ENCODE data around the gene ITPRIP. TPM values are rescaled to one million over a fixed set of nuclear protein-coding genes. Genes with fewer than 3 reads are reported as not detected.

Gene ITPRIP
- total RNA-seq, 1 donor from 2014 or later: 15.6 TPM

GRCh38 chr10:104323760-104324201 lies 14.5 kb downstream of the ITPRIP start:
- H3K9me3 Mint-ChIP-seq: no peaks in the 10 kb centered on the region
- DNase-seq (ENCODE audit: low read depth, low spot score): no peak
- TF ChIP-seq CTCF (conservative IDR thresholded peaks at IDR 0.05): no peak
- peaks cover 7% of the 10 kb centered on the region for H3K36me3 Mint-ChIP-seq (ENCODE audit: low read depth)
- H3K4me1 Mint-ChIP-seq: peaks cover 35% of the 10 kb centered on the region
- no peak overlapping the region for H3K4me3 Mint-ChIP-seq
- no peak overlapping the region for H3K27ac Mint-ChIP-seq (ENCODE audit: unreplicated experiment)
- peaks cover 90% of the 10 kb centered on the region for H3K27me3 Mint-ChIP-seq (ENCODE audit: low read depth)

- peaks cover 7% of the 10 kb centered on the region for H3K36me3 Mint-ChIP-seq (ENCODE audit: low read depth)
- peaks cover 90% of the 10 kb centered on the region for H3K27me3 Mint-ChIP-seq (ENCODE audit: low read depth)
- H3K4me3 Mint-ChIP-seq: no peak overlapping the region
- H3K27ac Mint-ChIP-seq (ENCODE audit: unreplicated experiment): peak overlapping the region; percentile 12
- TF ChIP-seq CTCF (conservative IDR thresholded peaks at IDR 0.05): no peak
- peaks cover 28% of the 10 kb centered on the region for H3K4me1 Mint-ChIP-seq
- DNase-seq (ENCODE audit: low read depth, low spot score): no peak
- H3K9me3 Mint-ChIP-seq: no peaks in the 10 kb centered on the region
These were observed 15.2 kb downstream of the ITPRIP start for GRCh38 chr10:104323085-104323484.

GRCh38 chr10:104322416-104322782 lies 15.9 kb downstream of the ITPRIP start:
- no peak overlapping the region for H3K4me3 Mint-ChIP-seq
- TF ChIP-seq CTCF (conservative IDR thresholded peaks at IDR 0.05): no peak
- DNase-seq (ENCODE audit: low read depth, low spot score): no peak
- H3K4me1 Mint-ChIP-seq: peaks cover 25% of the 10 kb centered on the region
- H3K27me3 Mint-ChIP-seq (ENCODE audit: low read depth): peaks cover 90% of the 10 kb centered on the region
- H3K9me3 Mint-ChIP-seq: no peaks in the 10 kb centered on the region
- peaks cover 7% of the 10 kb centered on the region for H3K36me3 Mint-ChIP-seq (ENCODE audit: low read depth)
- peak overlapping the region; percentile 12 for H3K27ac Mint-ChIP-seq (ENCODE audit: unreplicated experiment)

- no peak overlapping the region for H3K27ac Mint-ChIP-seq (ENCODE audit: unreplicated experiment)
- no peaks in the 10 kb centered on the region for H3K9me3 Mint-ChIP-seq
- DNase-seq (ENCODE audit: low read depth, low spot score): no peak
- no peak overlapping the region for H3K4me3 Mint-ChIP-seq
- H3K36me3 Mint-ChIP-seq (ENCODE audit: low read depth): peaks cover 7% of the 10 kb centered on the region
- no peak for TF ChIP-seq CTCF (conservative IDR thresholded peaks at IDR 0.05)
- H3K4me1 Mint-ChIP-seq: peaks cover 23% of the 10 kb centered on the region
- peaks cover 90% of the 10 kb centered on the region for H3K27me3 Mint-ChIP-seq (ENCODE audit: low read depth)
These were observed 16.4 kb downstream of the ITPRIP start for GRCh38 chr10:104321725-104322415.

GRCh38 chr10:104321226-104321625 lies 17.0 kb downstream of the ITPRIP start:
- H3K9me3 Mint-ChIP-seq: no peaks in the 10 kb centered on the region
- peaks cover 83% of the 10 kb centered on the region for H3K27me3 Mint-ChIP-seq (ENCODE audit: low read depth)
- no peak overlapping the region for H3K4me3 Mint-ChIP-seq
- H3K36me3 Mint-ChIP-seq (ENCODE audit: low read depth): peaks cover 4% of the 10 kb centered on the region
- DNase-seq (ENCODE audit: low read depth, low spot score): no peak
- no peak for TF ChIP-seq CTCF (conservative IDR thresholded peaks at IDR 0.05)
- H3K27ac Mint-ChIP-seq (ENCODE audit: unreplicated experiment): no peak overlapping the region
- H3K4me1 Mint-ChIP-seq: peaks cover 16% of the 10 kb centered on the region

All from neural crest cell (in vitro differentiated cells).